HEK293T (cell line): ENCODE results near the gene ANXA9.

Experiments used
- ELF4 ChIP-seq: fragments of 450-650 bp; IDR thresholded peaks from 2 replicates; pipeline ENCODE4 v1.6.1; 2017; ENCODE audit warnings: antibody characterized with exemption
- FOXA1 ChIP-seq: fragments of 450-650 bp; IDR thresholded peaks from 2 replicates; pipeline ENCODE4 v1.6.1; 2016; ENCODE audit warnings: mild to moderate bottlenecking
- HDGF ChIP-seq: fragments of 450-650 bp; IDR thresholded peaks from 2 replicates; pipeline ENCODE4 v1.6.1; 2017; ENCODE audit warnings: antibody characterized with exemption, borderline replicate concordance
- LEF1 ChIP-seq: fragments of 450-650 bp; IDR thresholded peaks from 2 replicates; pipeline ENCODE4 v1.6.1; 2017; ENCODE audit warnings: mild to moderate bottlenecking, borderline replicate concordance
- SUZ12 ChIP-seq: fragments of 450-650 bp; IDR thresholded peaks from 2 replicates; pipeline ENCODE4 v1.6.1; 2016; ENCODE audit warnings: mild to moderate bottlenecking

DNA sequence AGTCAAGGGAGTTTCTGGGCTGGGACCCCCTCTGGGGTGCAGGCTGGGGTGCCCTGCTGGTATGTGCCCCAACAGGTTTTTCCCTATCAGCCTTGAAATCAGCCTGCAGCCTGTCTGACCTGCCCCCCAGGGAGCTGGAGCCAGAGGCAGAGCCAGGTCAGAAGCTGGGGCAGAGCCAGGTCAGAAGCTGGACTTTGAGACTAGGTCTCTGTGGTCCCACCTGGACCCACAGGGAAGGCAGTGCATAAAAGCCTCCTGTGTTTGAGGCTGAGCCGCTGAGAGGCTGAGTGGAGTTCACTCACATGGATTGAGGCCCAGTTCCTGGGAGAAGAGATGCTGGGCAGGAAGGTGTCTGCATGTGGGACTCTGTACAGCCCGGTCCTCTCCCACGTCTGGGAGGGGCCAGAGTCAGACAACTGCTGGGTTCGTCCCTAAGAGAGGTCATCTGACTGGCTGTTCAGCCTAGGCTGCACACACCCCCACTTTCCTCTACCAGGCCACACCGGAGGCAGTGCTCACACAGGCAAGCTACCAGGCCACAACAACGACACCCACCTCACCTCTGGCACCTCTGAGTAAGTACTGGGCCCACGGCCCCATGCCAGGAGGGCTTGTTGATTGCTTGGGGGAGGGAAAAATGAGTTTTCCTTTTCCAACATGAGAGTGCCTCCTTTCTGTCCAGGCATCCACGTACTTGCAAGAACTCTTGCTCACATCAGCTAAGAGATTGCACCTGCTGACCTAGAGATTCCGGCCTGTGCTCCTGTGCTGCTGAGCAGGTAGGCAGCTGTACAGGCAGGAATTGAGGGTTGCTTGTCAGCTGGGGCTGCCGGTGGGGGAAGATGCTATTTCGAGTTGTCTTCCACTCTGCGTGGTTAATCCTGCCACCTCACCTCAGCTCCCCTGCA, at the start of gene ANXA9:
- TF ChIP-seq ELF4 = no peak
- no peak for TF ChIP-seq FOXA1
- no peak for TF ChIP-seq HDGF
- TF ChIP-seq SUZ12 = no peak
- no peak for TF ChIP-seq LEF1
